ENCODE results near the gene TTN.

Gene TTN

GRCh38 chr2:178810422-178810821, 3.2 kb upstream of the TTN start:
- DNase-seq = no peak

- no peak for DNase-seq
These were observed 680 bp downstream of the TTN start for GRCh38 chr2:178806543-178806942.

- no peak for DNase-seq
These were observed 1.8 kb downstream of the TTN start for GRCh38 chr2:178805457-178805856.

DNA sequence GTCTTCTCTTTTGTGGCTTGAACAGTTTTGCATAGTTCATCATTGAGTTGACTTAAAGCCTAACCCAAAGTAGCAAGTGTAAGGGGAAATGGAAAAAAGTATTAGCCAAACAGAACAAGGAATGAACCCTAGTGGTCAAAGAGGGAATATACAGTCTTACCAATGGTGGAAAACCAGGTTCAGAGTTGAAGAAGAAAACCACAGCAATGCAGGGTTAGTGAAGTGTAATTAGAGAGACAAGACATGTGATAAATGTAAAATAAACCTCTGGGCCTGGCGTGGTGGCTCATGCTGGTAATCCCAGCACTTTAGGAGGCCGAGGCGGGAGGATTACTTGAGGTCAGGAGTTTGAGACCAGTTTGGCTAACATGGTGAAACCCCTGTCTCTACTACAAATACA, 2.4 kb downstream of the TTN start:
- no peak for DNase-seq

- no peak for DNase-seq
These were observed 6.7 kb downstream of the TTN start for GRCh38 chr2:178800510-178800909.

DNA sequence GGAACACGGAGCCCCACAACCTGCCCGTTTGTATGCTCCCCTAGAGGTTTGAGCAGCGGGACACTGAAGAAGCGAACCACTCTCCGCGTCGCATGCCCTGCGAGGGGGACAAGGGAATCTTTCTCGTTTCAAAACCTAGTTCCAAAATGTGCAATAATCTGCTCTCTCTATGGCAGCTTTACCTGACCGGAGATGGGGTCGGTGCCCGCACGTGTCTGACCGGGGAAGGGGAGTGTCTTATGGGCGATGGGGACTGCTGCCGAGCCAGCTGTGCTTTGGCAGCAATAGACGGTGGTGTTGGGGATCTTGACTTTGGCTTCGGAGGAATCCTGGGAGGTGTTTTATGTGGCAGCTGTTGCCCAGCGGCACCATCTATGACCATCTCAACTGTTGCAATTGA, 7.9 kb downstream of the TTN start:
- no peak for DNase-seq

DNA sequence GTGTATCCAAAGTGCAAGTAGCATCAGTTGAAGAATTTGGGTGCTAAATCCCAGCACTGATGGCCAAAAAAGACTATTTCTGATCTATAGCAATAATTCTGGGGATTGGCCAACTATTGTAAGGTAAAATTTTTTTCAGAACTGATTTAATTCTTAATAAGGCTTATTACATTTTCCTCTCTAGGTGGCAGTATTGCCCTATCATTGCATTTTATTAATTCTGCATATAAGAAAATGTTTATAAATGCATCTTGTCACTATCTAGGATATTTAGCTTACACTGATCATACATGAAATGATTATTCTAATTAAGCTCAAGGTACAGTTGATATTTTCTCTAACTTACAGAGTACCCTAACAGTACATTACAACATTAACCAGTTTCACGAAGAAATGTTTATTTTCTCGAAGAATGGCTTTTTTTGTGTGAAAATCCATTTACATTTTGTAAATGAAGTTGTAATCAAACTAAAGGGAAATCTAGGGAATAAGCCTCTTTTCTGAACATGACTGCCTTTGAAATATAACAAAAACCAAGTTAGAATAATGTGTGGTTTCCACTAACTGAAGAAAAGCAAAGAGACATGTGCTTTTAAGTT, 11.0 kb downstream of the TTN start:
- peak; percentile 2 for DNase-seq

GRCh38 chr2:178787934-178788333, 19.3 kb downstream of the TTN start:
- no peak for DNase-seq

DNA sequence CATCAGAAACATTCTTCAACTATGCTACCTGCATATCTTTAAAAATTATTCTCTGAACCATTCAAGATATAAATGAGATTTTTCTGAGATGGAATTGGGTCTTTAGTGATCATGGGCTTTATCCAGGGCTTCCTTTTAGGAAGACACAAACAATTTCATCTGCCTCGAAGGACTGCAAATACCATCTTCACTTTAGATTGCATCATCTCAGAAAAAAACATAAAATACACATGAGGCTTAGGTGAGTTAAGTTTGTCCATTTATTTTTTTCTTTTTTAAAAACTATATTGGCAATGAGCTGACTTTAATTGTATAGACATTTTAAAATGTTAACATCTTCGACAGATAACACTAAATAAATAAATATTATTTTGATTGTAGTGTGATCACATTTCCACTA, 20.1 kb downstream of the TTN start:
- DNase-seq = no peak

DNA sequence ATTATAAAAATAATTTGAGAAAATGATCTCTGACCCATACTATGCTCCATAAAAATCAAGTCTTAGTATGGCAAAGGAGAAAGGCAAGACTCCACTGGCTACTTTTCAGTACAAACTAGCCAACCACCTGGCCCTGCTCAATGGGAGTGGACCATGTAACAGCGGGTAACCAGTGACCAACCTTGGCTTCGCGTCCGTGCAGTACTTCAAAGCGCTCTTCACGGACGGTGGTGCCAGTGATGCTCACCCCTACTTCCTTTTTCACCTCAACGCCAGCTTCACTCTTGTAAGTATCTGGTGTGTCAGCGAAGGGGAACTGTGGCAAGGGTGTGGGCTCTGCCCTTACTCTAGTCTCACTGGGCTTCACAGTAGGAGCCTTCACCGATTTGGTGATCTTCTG, 23.3 kb downstream of the TTN start:
- no peak for DNase-seq

DNA sequence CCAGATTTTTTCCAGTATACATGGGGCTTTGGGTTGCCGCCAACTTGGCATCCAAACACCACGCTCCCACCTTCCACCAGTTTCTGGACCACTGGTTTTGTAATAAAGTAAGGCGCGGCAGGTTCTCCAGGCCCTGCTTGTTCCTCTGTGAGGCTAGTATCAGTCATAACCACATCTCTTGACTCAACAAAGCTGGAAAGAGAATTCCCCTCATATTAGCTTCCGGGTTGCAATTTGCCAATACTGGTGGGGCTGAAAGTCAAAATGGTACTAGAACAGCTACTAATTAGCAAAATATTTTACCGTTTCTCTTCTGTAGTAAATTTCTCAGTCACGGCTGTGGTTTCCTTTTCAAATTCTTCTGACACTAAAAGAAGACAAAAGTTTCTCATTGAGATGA, 25.0 kb downstream of the TTN start:
- no peak for DNase-seq

DNA sequence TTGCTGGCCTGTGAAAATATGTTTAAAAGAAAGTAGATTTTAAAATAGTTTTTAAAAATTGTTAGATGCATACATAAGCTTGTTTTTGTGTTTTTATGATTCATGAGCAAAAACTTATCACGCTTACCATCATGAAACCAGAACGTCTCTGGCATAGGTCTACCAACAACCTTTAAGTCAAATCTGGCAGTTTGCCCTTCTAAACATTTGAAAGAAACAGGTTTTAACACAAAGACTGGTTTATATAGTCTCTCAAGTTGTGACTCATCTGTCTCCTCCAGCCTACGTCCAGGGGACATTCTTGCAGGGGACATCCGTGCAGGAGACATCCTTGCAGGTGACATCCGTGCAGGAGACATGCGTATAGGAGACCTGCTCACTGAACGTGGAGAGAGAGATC, 29.6 kb downstream of the TTN start:
- DNase-seq = no peak

DNA sequence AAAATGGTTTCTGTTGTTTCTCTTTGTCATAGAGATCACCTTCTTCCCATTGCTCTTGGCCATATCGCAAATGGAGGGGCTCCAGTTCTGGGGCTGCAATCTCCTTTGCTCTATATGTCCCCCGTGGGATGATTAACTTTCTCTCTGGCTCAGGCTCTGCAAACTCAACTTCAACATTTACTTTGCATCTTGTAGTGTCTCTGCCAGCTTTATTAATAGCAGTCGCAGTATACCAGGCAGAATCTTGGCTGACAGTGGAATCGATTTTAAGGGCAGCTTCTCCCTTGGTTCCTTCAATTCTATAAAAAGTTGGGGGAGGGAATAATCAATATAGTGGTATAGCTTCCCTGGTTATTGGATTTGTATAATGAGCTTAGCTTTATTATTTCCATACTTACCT, 30.5 kb downstream of the TTN start:
- DNase-seq = no peak

- no peak for DNase-seq
These were observed 31.2 kb downstream of the TTN start for GRCh38 chr2:178775975-178776374.

DNA sequence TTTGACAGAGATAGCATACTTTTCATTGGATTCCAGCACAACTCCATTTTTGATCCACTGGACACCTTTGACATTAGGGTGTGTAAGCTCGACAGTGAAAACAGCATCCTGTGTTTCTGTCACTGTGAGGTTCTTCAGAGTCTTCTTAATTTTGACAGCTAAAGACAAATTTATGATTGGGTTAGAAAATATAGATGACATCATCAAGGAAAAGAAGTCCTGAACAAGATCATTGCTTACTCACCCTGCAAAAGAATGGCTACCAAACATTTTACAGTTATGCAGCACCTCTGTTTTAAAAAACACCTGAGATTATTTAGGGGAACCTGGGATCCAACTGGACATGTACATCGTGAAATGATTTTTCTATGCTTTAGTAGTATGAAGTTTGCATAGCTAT, 36.7 kb downstream of the TTN start:
- no peak for DNase-seq

GRCh38 chr2:178767094-178768060, 39.8 kb downstream of the TTN start:
- peak; percentile 31 for DNase-seq

DNA sequence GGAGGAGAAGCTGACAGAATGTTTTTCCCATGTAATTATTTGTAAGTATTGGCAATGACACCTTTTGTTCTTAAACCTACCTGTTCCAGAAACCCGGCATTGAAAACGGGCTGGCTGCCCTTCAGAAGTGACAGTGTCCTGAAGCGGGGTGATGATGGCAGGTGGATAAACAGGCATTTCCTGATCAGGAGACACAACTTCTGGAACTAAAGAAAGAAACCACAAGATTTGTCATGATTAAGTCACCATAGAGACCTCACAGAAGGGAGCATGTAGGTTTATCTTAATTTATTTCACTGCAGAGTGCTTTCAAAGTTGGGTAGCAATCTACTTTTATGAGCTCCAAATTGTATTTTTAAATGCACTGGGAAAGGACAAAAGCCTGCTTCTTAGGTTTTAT, 43.1 kb downstream of the TTN start:
- DNase-seq = no peak

DNA sequence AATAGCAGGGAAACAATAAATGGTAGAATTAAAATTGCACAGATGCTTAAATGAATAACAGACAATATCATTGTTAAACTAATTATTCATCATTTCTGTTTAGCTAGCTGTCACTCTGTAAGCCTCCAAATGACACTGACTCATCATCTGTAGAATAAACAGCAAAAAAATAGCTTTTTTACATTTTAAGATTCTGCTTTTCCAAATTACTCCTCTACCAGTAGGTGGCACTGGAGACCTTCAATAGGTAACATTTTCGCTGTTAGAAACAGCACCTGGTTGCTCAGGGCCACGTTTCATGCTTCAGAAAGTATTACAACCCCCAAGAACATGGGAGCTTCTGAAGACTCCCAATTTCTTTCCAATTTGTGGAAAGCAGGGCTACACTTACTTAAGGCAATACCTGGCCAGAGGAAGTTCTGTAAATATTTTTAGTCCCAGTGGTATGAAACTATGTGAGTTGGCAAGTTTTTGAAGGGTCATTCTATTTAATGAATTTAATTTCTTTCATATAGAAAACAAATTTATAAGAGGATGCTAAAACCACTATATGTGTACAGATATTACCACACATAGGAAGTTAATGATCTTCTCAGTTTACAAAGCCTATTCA, 45.4 kb downstream of the TTN start:
- peak; percentile 7 for DNase-seq

DNA sequence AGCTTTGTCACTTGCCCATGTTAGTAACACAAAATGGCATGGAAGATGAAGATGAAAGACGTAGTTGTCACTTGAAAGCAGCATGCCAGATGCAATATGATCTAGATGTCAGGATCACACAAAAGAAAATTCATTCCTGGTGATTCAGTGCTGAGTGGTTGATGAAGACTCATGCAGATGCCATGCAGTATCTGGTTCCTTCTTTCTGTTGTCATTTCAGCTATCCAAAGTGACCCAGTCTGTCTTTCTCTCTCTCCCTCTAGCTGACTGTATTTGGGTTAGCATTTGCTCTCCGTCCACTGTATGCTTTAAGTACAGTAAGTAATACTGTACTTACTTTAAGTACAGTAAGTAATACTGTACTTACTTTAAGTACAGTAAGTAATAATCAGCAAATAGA, 50.4 kb downstream of the TTN start:
- DNase-seq = no peak

DNA sequence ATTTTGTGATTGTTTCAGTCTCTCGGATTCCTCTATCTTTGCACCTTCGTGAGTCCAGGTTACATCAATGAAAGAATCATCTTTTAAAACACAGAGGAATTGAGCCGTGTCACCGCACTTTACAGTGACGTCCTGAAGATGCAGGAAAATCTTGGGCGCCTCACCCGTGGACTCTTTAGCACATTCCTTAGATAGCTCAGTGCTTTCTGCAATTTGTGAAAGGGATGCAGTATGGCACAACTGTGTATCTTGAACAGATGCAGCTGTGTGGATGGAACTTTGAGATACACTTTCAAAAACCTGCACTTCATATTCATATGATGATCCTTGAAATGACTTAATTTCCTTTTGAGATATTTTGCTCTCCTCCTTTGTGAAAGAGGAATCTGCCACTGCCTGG, 50.9 kb downstream of the TTN start:
- no peak for DNase-seq

GRCh38 chr2:178747767-178748166, 59.5 kb downstream of the TTN start:
- DNase-seq = no peak

DNA sequence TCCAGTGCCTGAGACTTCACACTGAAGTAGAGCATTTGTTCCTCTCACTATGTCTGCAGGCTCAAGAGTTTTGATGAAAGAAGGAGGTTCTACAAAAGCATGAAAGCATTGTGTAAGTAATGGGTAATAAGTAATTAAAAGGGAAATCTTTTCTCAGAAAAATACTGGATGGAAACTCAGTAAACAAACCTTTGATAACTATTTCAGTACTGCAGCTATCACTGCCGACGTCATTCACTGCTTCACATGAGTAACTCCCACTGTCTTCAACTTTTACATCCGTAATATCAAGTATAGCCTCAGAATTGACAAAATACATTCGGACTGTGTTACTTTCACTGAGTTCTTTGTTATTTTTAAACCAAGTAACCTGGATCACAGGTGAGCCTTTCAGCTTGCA, 72.7 kb downstream of the TTN start:
- DNase-seq = no peak

- no peak for DNase-seq
These were observed 73.2 kb downstream of the TTN start for GRCh38 chr2:178733975-178734374.

DNA sequence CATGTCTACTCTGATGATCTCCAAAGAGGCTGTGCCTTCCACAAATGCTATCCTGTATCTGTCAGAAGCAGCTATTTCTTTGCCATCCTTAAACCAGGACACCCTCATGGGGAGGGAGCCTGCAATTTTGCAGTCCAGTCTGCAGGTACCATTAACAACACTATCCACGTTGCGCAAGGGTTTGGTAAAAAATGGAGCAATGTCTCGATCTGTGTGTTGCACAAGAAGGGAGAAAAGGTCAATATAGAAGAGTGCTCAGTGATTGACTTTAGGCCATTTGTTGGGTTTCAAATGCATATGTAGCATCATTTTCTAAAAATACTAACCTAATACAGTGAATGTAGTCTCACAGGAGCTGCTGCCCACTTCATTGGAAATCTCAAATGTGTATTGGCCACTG, 74.3 kb downstream of the TTN start:
- DNase-seq = no peak
